Stimulated activated CD8-positive, alpha-beta memory T cell treated with anti-CD3 and anti-CD28 coated beads, Interleukin-4, amount 100 ng/mL, for 4 hours (primary cell): ENCODE measurements around the gene RBFOX1.

ENCODE experiments used
- DNase-seq, 2 donors: peaks; one replicate each; pipeline ENCODE4 v3.0.0-alpha.2; 2020; ENCODE audit warnings: low read depth in 2 of 2, low spot score in 1 of 2

Gene RBFOX1

DNA sequence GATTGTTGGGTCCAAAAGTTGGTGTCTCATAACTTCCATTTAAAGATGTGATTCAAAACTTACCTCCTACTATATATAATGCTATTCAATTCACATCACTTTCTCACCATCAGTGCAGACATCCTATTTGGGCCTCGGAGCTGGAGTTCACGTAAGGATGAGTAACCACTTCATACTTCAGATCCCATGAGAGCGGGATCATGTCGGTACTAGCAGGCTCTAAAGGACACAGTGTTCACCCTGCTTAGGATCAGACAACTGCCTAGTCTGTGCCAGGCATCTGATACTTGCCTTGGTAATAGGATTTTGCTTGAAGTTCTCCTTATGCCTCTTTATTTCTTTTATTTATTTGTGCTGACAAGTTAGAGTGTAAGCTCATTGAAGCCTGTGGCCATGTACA, 39.5 kb downstream of the RBFOX1 start:
- no peak for DNase-seq

DNA sequence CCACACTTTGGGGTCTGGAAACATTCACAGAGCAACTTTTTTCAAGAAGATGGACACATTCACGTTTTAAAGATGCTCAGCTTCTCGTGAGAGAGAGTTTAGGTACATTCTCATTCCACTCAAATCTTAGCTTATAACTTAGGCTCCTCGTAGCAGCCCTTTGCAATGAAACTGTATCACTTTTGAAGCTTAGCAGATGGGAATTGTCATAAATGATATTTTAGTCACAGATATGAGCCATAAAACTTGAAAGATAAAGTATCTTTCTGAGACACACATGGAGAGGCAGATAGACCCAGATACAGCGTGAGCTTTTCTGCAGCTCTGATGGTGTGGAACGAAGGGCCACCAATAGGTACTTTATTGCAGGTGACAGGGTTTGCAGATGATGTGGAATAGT, 41.1 kb downstream of the RBFOX1 start:
- DNase-seq = no peak

DNA sequence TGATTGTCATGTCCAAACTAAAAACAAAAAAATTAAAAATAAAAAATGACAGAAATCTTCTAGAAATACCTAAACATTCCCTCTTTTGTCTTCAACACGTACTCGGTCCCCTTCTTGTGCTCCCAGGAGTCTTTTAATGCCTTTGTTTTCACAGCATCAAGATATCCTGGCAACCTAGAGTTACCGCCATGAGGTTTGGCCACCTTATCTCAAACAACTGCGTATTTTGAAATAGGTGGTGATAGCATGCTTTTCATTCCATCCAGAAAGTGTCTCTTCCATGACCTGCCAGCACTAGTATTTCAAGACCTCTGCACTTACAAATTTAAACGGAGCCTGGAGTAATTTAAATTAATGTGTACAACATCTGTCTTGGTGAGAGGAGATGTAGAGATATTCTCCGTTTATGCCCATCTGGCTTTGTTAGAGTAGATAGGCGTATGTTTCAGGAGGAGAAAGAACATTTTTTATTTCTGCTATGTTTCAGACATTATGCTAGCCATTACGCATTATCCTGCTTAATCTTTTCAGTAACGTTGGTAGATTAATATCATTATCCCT, 42.0 kb downstream of the RBFOX1 start:
- no peak for DNase-seq

DNA sequence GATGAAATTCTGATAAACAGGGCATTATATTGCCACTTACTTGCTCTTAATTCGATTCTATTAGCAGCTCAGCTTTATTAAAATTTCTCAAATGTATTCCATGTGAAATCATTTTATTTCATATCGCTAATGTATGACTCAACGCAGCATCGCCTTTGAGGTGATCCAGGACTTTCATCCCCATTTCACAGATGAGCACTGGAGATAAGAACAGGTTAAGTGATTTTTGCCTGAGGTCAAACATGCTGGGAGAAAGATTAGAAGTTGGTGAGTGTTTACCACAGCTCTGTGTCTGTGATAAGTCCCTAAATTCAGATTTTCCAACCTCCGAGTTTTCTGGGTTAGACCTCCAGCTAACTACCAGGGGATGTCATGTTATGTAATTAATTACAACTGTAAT, 43.6 kb downstream of the RBFOX1 start:
- DNase-seq = no peak

DNA sequence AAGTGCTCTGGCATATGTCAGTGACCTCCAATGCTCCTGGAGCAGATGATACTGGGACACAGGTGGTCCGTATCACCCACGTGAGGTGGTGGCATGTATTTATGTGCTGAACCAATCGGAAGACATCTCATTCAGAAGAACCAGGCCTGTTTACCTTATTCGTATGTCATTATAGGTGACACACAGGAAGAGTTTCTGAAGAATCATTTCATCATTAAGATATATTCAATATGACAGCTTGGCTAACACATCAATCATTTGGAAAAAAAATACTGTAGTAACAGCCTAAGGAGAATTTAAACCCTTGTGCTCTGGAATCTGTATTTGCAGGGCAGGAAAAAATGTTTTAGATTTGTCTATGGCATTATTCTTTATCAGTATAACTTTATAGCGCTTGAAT, 44.6 kb downstream of the RBFOX1 start:
- no peak for DNase-seq

DNA sequence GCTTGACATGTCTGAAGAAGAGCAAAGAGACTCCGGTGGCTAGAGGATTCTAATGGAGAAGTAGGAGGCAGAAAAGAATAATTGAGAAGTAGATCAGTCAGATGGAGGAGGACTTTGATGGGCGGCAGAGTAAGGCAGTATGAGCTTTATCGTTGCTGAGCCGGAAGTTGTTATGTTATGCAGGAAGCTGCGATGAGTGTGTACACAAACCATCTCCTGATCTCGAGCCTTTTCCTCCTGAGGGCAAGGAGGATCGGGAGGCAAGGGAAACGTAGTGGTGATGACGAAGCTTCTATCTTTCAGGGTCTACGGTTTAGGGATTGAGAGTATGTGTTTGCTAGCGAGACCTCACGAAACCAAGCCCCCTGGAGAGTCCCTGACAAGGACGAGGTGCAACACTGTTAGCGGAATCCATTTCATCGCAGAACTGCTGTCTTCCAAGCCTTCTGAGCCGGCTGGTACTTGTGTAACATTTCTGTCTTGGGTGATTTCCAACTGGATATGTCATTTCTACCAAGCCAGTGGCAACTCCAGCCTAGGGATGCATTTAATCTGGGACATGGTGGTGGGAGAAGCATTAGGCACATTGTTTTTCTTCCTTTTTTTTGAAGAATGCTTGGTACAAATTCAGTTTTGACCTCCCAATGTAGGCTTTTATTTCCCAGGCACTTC, 45.5 kb downstream of the RBFOX1 start:
- no peak for DNase-seq

GRCh38 chr16:7380441-7380840, 47.8 kb downstream of the RBFOX1 start:
- DNase-seq = no peak

DNA sequence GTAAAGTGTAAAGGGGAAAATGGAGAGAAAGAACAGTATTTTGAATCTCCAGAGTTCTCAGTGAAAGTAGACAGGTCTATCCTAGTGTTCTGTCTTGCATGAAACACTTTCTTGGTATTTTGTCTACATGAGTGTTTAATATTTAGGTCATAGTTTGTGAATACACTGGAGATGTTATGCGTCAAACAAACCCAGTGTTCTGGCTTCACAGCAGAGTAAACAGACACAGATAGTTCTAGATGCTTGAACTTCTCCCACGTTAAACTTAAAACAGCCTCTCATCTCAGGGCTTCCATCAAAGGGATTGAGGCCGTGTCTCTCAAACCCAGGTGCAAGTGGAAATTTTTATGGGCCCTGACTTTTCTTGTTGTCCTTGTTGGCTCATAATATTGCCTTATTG, 48.3 kb downstream of the RBFOX1 start:
- DNase-seq = no peak

GRCh38 chr16:7381671-7382070, 49.0 kb downstream of the RBFOX1 start:
- DNase-seq = no peak

DNA sequence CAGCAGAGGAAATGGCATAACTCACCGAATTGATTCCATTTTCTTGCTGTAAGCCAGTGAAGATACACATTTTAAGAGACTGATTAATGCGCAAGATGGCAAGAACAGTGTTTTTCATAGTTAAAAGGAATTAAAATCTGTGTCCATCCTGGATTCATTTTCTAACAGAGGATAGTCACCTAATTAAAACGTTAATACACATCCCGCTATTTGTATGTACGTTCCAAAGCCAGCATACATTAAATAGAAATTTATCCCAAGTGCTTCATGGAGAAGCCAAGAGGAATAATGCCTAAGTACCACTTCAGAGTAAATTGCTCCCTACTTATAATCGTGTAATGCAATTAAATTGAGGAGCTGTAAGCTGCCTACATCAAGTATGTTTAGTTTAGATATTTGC, 49.9 kb downstream of the RBFOX1 start:
- DNase-seq = no peak

- no peak for DNase-seq
Measured at GRCh38 chr16:7390974-7391373, 58.3 kb downstream of the RBFOX1 start.

DNA sequence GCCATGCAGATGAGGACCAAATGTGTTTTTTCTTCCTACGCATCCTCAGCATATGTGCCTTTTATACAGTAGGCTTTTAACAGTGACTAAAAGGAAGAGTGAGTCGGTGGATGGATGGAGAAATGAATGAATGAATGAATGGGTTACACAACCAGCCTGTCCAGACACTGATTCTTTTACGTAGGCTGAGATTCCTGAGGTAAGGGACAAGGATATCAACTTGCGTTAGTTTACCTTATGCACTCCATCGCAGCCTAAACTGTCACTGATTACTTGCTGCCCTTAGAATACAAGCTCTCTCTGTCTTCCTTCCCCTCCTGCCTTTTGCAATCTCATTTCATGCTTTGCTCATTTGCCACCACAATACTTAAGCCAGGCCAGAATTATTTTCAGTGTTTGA, 59.0 kb downstream of the RBFOX1 start:
- no peak for DNase-seq

DNA sequence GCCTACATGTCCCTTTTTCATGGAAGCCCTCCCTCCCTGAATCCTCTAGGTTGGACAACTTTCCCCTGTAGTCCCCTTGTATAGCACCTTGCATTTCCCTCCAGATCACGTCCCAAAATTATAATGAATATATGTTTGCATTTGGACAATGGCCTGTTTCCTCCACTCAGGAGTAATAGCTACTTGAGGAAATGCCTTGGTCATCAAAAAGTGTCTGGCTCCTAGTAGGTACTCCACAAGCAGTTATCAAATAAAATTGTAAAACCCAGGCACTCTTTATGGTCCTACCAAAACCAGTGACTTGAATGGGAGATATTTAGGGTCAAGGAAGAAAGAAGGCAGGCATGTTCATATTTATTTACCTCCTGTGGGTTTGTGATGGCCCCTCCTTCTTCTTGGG, 59.6 kb downstream of the RBFOX1 start:
- no peak for DNase-seq

GRCh38 chr16:7393680-7394079, 61.0 kb downstream of the RBFOX1 start:
- no peak for DNase-seq

GRCh38 chr16:7394720-7395336, 62.2 kb downstream of the RBFOX1 start:
- DNase-seq = no peak

GRCh38 chr16:7397901-7398300, 65.3 kb downstream of the RBFOX1 start:
- no peak for DNase-seq

GRCh38 chr16:7398536-7398935, 65.9 kb downstream of the RBFOX1 start:
- DNase-seq = no peak

DNA sequence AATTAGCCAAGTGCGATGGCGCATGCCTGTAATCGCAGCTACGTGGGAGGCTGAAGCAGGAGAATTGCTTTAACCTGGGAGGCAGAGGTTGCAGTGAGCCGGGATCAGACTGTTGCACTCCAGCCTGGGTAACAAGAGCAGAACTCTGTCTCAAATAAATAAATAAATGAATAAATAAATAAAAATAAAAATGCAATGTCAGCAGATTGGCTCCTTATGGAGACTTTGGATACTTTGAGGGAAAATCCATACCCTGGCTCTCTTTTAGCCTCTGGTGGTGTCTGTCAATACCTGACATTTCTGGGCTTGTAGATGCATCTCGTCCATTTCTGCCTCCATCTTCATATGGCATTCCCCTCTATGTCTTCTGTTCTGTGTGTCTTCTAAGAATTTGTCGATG, 66.7 kb downstream of the RBFOX1 start:
- DNase-seq = no peak

GRCh38 chr16:7400117-7400890, 67.7 kb downstream of the RBFOX1 start:
- DNase-seq = no peak

GRCh38 chr16:7404217-7404616, 71.6 kb downstream of the RBFOX1 start:
- no peak for DNase-seq

DNA sequence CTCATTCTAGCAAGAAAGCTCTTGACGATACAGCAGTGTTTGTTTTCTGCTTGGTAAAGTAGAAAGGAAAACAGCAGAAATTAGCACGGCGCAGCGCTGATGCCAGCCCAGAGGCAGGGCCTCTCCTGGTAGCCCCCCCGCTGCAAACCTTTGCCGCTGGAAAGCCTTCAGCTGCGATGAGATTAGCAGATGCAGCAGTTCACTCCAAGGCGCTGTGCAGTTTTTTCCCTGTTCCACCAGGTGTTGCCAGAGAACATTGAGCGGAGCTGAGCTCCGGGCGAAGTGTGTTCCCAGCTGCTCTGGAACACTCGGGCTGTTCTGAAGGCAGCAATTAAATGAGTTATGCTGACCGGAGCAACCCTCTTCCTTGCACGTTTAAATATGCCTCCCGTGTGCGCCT, 72.5 kb downstream of the RBFOX1 start:
- DNase-seq = no peak

DNA sequence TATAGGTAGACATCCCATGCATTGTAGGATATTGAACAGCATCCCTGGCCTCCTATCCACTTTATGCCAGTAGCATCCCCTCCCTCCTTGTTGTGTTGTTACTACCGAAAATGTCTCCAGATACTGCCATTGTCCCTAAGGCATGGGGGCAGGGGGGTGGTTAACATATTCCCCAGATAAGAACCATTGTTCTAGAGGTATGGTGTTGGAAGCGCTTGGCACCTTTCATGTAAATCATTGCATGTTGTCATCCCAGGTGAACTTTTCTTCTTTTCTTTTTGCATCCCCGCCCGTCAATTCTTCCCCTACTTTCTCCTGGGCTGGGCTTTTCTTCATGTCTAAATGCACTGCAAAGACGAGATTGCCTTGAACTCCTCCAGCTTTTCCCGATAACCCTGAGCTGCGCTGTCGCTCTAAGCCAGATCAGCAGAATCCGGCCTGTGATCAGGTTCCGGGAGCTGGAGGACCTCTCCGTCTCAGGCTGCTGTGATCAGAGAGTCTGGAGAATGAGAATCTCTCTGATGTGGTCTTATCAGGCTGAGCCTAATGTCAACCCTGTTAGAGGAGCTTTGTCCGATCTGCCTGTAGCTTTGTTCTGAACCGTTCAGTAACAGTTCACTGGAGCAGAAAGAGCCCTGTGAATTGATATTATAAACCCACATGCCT, 76.2 kb downstream of the RBFOX1 start:
- DNase-seq = no peak
